SKM-1 treated with dmso at 0.1 percent for 144 hours (cell line): ENCODE measurements around the gene ATM.
"Not testable (repeated sequence)": the region's sequence is repeated elsewhere in the genome, so short reads cannot be mapped to it uniquely, and the experiment has no call there.

Experiments
- DNase-seq: peaks from one replicate; lab custom pipeline; 2025; ENCODE audit not compliant: unreplicated experiment; lab: John Stamatoyannopoulos, UW

ATM gene

GRCh38 chr11:108278546-108278945, 55.7 kb downstream of the ATM start:
- no peak for DNase-seq

GRCh38 chr11:108278954-108279353, 56.1 kb downstream of the ATM start:
- DNase-seq = no peak

GRCh38 chr11:108286370-108286769, 63.5 kb downstream of the ATM start:
- no peak for DNase-seq

- no peak for DNase-seq
These were observed 64.1 kb downstream of the ATM start for GRCh38 chr11:108286956-108287355.

- DNase-seq = not testable (repeated sequence)
These were observed 66.2 kb downstream of the ATM start for GRCh38 chr11:108289066-108289465.

- no peak for DNase-seq
These were observed 66.8 kb downstream of the ATM start for GRCh38 chr11:108289699-108290098.

GRCh38 chr11:108293229-108293628, 70.4 kb downstream of the ATM start:
- DNase-seq = no peak

GRCh38 chr11:108302121-108302785, 79.4 kb downstream of the ATM start:
- DNase-seq = no peak

- no peak for DNase-seq
These were observed 84.9 kb downstream of the ATM start for GRCh38 chr11:108307751-108308150.

GRCh38 chr11:108313444-108313843, 90.6 kb downstream of the ATM start:
- no peak for DNase-seq

- DNase-seq = no peak
These were observed 93.2 kb downstream of the ATM start for GRCh38 chr11:108316061-108316460.

GRCh38 chr11:108319541-108320145, 96.8 kb downstream of the ATM start:
- DNase-seq = no peak

GRCh38 chr11:108322666-108323065, 99.8 kb downstream of the ATM start:
- DNase-seq = no peak

- no peak for DNase-seq
These were observed 101.7 kb downstream of the ATM start for GRCh38 chr11:108324587-108324986.

- no peak for DNase-seq
These were observed 110.6 kb downstream of the ATM start for GRCh38 chr11:108333403-108333899.

- DNase-seq = no peak
These were observed 115.9 kb downstream of the ATM start for GRCh38 chr11:108338750-108339149.

GRCh38 chr11:108340973-108341372, 118.1 kb downstream of the ATM start:
- no peak for DNase-seq

GRCh38 chr11:108341654-108342053, 118.8 kb downstream of the ATM start:
- DNase-seq = no peak

- DNase-seq = no peak
These were observed 120.8 kb downstream of the ATM start for GRCh38 chr11:108343714-108344113.

GRCh38 chr11:108345767-108346166, 122.9 kb downstream of the ATM start:
- no peak for DNase-seq

GRCh38 chr11:108346451-108346850, 123.6 kb downstream of the ATM start:
- no peak for DNase-seq

GRCh38 chr11:108351468-108351867, 128.6 kb downstream of the ATM start:
- no peak for DNase-seq

- DNase-seq = no peak
These were observed 141.3 kb downstream of the ATM start for GRCh38 chr11:108364159-108364558.
